ENCODE measurements around the gene QARS1.
A peak's percentile ranks its signal among the peaks of the same experiment; 100 is the strongest.

GRCh38 chr3:49120438-49121131 lies 16.0 kb upstream of the QARS1 start, which contains the start of gene USP19:
- TF ChIP-seq, protein P1, sequence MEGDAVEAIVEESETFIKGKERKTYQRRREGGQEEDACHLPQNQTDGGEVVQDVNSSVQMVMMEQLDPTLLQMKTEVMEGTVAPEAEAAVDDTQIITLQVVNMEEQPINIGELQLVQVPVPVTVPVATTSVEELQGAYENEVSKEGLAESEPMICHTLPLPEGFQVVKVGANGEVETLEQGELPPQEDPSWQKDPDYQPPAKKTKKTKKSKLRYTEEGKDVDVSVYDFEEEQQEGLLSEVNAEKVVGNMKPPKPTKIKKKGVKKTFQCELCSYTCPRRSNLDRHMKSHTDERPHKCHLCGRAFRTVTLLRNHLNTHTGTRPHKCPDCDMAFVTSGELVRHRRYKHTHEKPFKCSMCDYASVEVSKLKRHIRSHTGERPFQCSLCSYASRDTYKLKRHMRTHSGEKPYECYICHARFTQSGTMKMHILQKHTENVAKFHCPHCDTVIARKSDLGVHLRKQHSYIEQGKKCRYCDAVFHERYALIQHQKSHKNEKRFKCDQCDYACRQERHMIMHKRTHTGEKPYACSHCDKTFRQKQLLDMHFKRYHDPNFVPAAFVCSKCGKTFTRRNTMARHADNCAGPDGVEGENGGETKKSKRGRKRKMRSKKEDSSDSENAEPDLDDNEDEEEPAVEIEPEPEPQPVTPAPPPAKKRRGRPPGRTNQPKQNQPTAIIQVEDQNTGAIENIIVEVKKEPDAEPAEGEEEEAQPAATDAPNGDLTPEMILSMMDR (IDR thresholded peaks at IDR 0.05), result peak in 1 of 6 experiments; percentile 25
- TF ChIP-seq POLR2A (IDR thresholded peaks at IDR 0.05), result peak; percentile 79 to 82

Measured in adrenal gland (tissue), 5 donors.